HCT116 (cell line): ENCODE measurements around the gene NUDT14. TPM values are rescaled to one million over a fixed set of nuclear protein-coding genes. Genes with fewer than 3 reads are reported as not detected.

Experiments used
- ATAC-seq: fragments of 200-7000 bp; cut with Tn5 transposase; 2 replicates; pipeline ENCODE4 v1.9.1; 2020; ENCODE audit warnings: mild to moderate bottlenecking, moderate library complexity
- BruUV-seq: library from RNA; stranded (reverse); fragments of 400-500 nt; replicated peaks from 2 replicates; lab custom pipeline; 2021; lab: Mats Ljungman, UMichigan
- CTCF ChIA-PET: fragments of 300-600 bp; sonication (Branson Sonifier 250); formaldehyde crosslinking; loops from one replicate; lab custom pipeline; 2021; ENCODE audit warnings: antibody characterized with exemption; lab: Charles Lee
- POLR2A ChIA-PET: fragments of 300-600, 350-600 bp; sonication (Branson Sonifier 250); formaldehyde crosslinking; loops from one replicate; lab custom pipeline; 2021; ENCODE audit warnings: antibody characterized with exemption; lab: Charles Lee
- RAD21 ChIA-PET, 2 experiments: fragments of 300-600 bp; sonication (Branson Sonifier 250); formaldehyde crosslinking; loops; one replicate each; lab custom pipeline; 2023; ENCODE audit warnings: low total read pairs in 2 of 2; ENCODE audit not compliant: uncharacterized antibody in 2 of 2, unreplicated experiment in 2 of 2, low non-redundant PET in 1 of 2; lab: Charles Lee
- DNase-seq: peaks from one replicate; pipeline ENCODE4 v3.0.0-alpha.2; 2010; ENCODE audit warnings: low read depth, low spot score
- H2AFZ ChIP-seq: fragments of 200-600 bp; shearing (Covaris generic), sonication (generic); 2 replicates; pipeline ENCODE4 v1.6.1; 2017; ENCODE audit warnings: low read depth, mixed run types, mixed read lengths, antibody characterized with exemption, low read length; ENCODE audit not compliant: poor library complexity, severe bottlenecking
- H3K27ac ChIP-seq: 2 replicates; pipeline ENCODE4 v1.5.1; 2012; ENCODE audit warnings: low read depth, low read length
- H3K27me3 ChIP-seq: fragments of 200-600 bp; sonication (generic); 2 replicates; pipeline ENCODE4 v1.6.1; 2016; ENCODE audit warnings: mixed run types, low read length, mixed read lengths; ENCODE audit not compliant: insufficient read depth
- H3K36me3 ChIP-seq, 2 experiments: fragments of 200-500 bp in 1 of 2; fragments of 200-600 bp in 1 of 2; sonication (Bioruptor generic) in 1 of 2; sonication (generic) in 1 of 2; 2 replicates each; pipeline versions ENCODE4 v1.5.1 to v1.6.1; 2014 to 2016; ENCODE audit warnings: low read length in 2 of 2, inconsistent platforms in 1 of 2, mixed read lengths in 1 of 2, mixed run types in 1 of 2; ENCODE audit not compliant: insufficient read depth in 2 of 2, control insufficient read depth in 1 of 2
- H3K4me1 ChIP-seq, 2 experiments: fragments of 200-600 bp in 1 of 2; sonication (generic) in 1 of 2; 2 replicates each; pipeline versions ENCODE4 v1.5.1 to v1.6.1; 2012 to 2017; ENCODE audit warnings: low read length in 2 of 2, inconsistent platforms in 1 of 2, mild to moderate bottlenecking in 1 of 2, mixed read lengths in 1 of 2, mixed run types in 1 of 2, moderate library complexity in 1 of 2; ENCODE audit not compliant: insufficient read depth in 2 of 2, control insufficient read depth in 1 of 2
- H3K4me2 ChIP-seq: fragments of 200-600 bp; sonication (generic); 2 replicates; pipeline ENCODE4 v1.6.1; 2017; ENCODE audit warnings: mixed run types, low read length, mixed read lengths
- H3K4me3 ChIP-seq, 2 experiments: fragments of 200-600 bp in 1 of 2; sonication (generic) in 1 of 2; replicated peaks in 1 of 2; 2 replicates each; pipeline ENCODE4 v1.5.1; 2011 to 2016; ENCODE audit warnings: low read length in 2 of 2, control low read depth in 1 of 2, low read depth in 1 of 2, mild to moderate bottlenecking in 1 of 2, mixed read lengths in 1 of 2, mixed run types in 1 of 2
- H3K79me2 ChIP-seq: fragments of 200-600 bp; sonication (generic); 2 replicates; pipeline ENCODE4 v1.6.1; 2017; ENCODE audit warnings: mild to moderate bottlenecking, mixed run types, low read length, moderate library complexity, mixed read lengths; ENCODE audit not compliant: insufficient read depth
- H3K9ac ChIP-seq: fragments of 200-600 bp; sonication (generic); 2 replicates; pipeline ENCODE4 v1.6.1; 2016; ENCODE audit warnings: low read length, mixed read lengths
- H3K9me2 ChIP-seq: fragments of 200-600 bp; sonication (generic), shearing (Covaris generic); 2 replicates; pipeline ENCODE4 v1.6.1; 2017; ENCODE audit warnings: mixed run types, mild to moderate bottlenecking, moderate library complexity; ENCODE audit not compliant: insufficient read depth
- H3K9me3 ChIP-seq, 2 experiments: fragments of 200-500 bp in 1 of 2; fragments of 200-600 bp in 1 of 2; sonication (Bioruptor generic) in 1 of 2; sonication (generic) in 1 of 2; 2 replicates each; pipeline ENCODE4 v1.6.1; 2014 to 2017; ENCODE audit warnings: low read length in 2 of 2, mixed read lengths in 2 of 2, inconsistent platforms in 1 of 2, low read depth in 1 of 2, mild to moderate bottlenecking in 1 of 2, mixed run types in 1 of 2, moderate library complexity in 1 of 2; ENCODE audit not compliant: control insufficient read depth in 1 of 2, insufficient read depth in 1 of 2
- H4K20me1 ChIP-seq: fragments of 200-600 bp; sonication (generic), shearing (Covaris generic); 2 replicates; pipeline ENCODE4 v1.6.1; 2017; ENCODE audit warnings: mixed run types, mild to moderate bottlenecking, moderate library complexity; ENCODE audit not compliant: insufficient read depth
- CBX3 ChIP-seq: IDR thresholded peaks from 2 replicates; pipeline ENCODE4 v1.6.1; 2012; ENCODE audit warnings: low read depth
- EZH2phosphoT487 ChIP-seq: fragments of 200-600 bp; IDR thresholded peaks from 2 replicates; pipeline ENCODE4 v1.6.1; 2018; ENCODE audit warnings: antibody characterized with exemption, borderline replicate concordance
- RAD21 ChIP-seq: IDR thresholded peaks from 2 replicates; pipeline ENCODE4 v1.6.1; 2012; ENCODE audit warnings: low read depth, mild to moderate bottlenecking
- intact Hi-C: fragments of 100-400 bp; cut with micrococcal nuclease; formaldehyde crosslinking; loops from 2 replicates; pipeline ENCODE4 v1.10.0; 2022
- total RNA-seq: library from RNA; stranded (reverse); gene quantifications from one replicate; pipeline ENCODE4 v1.2.1, GENCODE V29; 2021; ENCODE audit not compliant: unreplicated experiment
- TF ChIP-seq, protein P1 (sequence below): IDR thresholded peaks from 2 replicates; pipeline ENCODE4 v1.6.1; 2011; ENCODE audit warnings: mild to moderate bottlenecking, low read length, moderate library complexity; ENCODE audit not compliant: insufficient replicate concordance; ENCODE audit errors: extremely low read depth
- TF ChIP-seq, protein P2 (sequence below): IDR thresholded peaks from 2 replicates; pipeline ENCODE4 v1.6.1; 2012; ENCODE audit warnings: low read depth

Gene NUDT14
- total RNA-seq, 1 experiment from 2014 or later = 56.1 TPM

DNA sequence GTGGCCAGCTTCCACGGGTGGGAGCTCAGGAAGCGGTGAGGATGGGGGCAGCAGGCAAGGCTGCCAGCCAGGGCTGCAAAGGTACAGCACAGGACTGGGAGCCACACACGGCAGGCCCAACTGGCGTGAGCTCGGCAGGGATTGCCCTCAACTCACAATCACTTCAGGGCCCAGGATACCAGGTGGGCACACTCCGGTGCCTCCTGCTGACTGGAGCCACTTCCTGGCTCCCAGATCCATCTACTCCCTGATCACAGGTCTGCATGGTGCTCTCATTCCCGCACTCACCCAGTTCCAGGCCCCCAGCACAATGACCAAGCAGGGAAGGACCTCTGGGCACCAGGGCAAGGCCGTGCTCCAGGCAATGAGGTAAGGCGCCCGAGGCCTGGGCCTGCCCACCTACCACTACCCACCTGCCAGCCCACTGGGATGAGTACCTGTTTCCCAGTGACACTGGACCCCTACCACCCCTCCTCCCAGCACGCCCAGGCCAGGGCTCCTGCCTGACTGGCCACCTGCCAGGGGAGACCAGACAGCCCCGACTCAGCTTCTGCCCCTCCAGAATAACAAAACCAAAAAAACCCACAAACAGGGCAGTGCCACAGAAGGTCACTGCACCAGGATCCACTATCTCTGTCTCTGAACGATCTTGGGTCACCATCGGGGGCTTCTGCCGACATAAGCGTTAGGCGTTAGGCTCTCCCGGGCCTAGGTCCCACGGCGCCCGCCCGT, 14.4 kb downstream of the NUDT14 start:
- TF ChIP-seq, protein P1, sequence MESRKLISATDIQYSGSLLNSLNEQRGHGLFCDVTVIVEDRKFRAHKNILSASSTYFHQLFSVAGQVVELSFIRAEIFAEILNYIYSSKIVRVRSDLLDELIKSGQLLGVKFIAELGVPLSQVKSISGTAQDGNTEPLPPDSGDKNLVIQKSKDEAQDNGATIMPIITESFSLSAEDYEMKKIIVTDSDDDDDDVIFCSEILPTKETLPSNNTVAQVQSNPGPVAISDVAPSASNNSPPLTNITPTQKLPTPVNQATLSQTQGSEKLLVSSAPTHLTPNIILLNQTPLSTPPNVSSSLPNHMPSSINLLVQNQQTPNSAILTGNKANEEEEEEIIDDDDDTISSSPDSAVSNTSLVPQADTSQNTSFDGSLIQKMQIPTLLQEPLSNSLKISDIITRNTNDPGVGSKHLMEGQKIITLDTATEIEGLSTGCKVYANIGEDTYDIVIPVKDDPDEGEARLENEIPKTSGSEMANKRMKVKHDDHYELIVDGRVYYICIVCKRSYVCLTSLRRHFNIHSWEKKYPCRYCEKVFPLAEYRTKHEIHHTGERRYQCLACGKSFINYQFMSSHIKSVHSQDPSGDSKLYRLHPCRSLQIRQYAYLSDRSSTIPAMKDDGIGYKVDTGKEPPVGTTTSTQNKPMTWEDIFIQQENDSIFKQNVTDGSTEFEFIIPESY = no peak
- no peak for TF ChIP-seq EZH2phosphoT487
- no peak for TF ChIP-seq CBX3
- no peak for TF ChIP-seq RAD21
- TF ChIP-seq, protein P2, sequence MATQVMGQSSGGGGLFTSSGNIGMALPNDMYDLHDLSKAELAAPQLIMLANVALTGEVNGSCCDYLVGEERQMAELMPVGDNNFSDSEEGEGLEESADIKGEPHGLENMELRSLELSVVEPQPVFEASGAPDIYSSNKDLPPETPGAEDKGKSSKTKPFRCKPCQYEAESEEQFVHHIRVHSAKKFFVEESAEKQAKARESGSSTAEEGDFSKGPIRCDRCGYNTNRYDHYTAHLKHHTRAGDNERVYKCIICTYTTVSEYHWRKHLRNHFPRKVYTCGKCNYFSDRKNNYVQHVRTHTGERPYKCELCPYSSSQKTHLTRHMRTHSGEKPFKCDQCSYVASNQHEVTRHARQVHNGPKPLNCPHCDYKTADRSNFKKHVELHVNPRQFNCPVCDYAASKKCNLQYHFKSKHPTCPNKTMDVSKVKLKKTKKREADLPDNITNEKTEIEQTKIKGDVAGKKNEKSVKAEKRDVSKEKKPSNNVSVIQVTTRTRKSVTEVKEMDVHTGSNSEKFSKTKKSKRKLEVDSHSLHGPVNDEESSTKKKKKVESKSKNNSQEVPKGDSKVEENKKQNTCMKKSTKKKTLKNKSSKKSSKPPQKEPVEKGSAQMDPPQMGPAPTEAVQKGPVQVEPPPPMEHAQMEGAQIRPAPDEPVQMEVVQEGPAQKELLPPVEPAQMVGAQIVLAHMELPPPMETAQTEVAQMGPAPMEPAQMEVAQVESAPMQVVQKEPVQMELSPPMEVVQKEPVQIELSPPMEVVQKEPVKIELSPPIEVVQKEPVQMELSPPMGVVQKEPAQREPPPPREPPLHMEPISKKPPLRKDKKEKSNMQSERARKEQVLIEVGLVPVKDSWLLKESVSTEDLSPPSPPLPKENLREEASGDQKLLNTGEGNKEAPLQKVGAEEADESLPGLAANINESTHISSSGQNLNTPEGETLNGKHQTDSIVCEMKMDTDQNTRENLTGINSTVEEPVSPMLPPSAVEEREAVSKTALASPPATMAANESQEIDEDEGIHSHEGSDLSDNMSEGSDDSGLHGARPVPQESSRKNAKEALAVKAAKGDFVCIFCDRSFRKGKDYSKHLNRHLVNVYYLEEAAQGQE = no peak
- no peak overlapping the region for H2AFZ ChIP-seq

More for the DNA sequence above, 14.4 kb downstream of the NUDT14 start:
- Histone ChIP-seq H3K4me1 (peaks cover 45 to 73% of the 10 kb centered on the region in 2 experiments), H3K27ac (peak overlapping the region; percentile 93), H3K27me3 (no peaks in the 10 kb centered on the region), H3K4me2 (peak overlapping the region; percentile 98), H3K36me3 (peaks cover 0 to 3% of the 10 kb centered on the region in 2 experiments; a peak in 1 of 4 replicates), H3K9me3 (no peaks in the 10 kb centered on the region), H3K79me2 (peaks cover 58% of the 10 kb centered on the region), H3K4me3 (peak overlapping the region; percentile 55 to 65), H3K9me2 (no peaks in the 10 kb centered on the region), H4K20me1 (no peaks in the 10 kb centered on the region; the same call in 1 of the 2 replicates), H3K9ac (peak overlapping the region; percentile 94)
- ChIA-PET POLR2A (no interaction called here), RAD21 (no interaction called here), CTCF (interaction anchor here (1.5 kb wide), 1 partner anchor 15 kb away, joined by 4 read pairs; no protein-coding TSS in a partner anchor)
- no peak for ATAC-seq
- TSS peak; percentile 57 for BruUV-seq
- intact Hi-C loops = loop anchor here (2.0 to 10.0 kb wide), 2 partner anchors 74 to 192 kb away; partner anchors contain the start of gene AHNAK2
- no peak for DNase-seq
